Astrocyte of the cerebellum (primary cell): ENCODE measurements around the gene EXOSC7.
A peak's percentile ranks its signal among the peaks of the same experiment; 100 is the strongest.

Source experiments
- DNase-seq: peaks from one replicate; pipeline ENCODE4 v3.0.0-alpha.2; 2011; ENCODE audit warnings: low read depth
- H3K4me3 ChIP-seq: 2 replicates; pipeline ENCODE4 v1.5.1; 2011; ENCODE audit warnings: mild to moderate bottlenecking, low read depth, low read length, moderate library complexity
- CTCF ChIP-seq: IDR thresholded peaks from 2 replicates; pipeline ENCODE4 v1.5.1; 2012; ENCODE audit warnings: low read length, low read depth, moderate library complexity, mild to moderate bottlenecking; ENCODE audit errors: missing control alignments
- in situ Hi-C: cut with HindIII; loops from 2 replicates; pipeline ENCODE4 v1.10.0; 2017; ENCODE audit warnings: low sequenced_read_pairs

Gene EXOSC7

GRCh38 chr3:45003859-45004258 is 27.8 kb downstream of the EXOSC7 start:
- TF ChIP-seq CTCF = no peak
- in situ Hi-C loops = no loop called here
- H3K4me3 ChIP-seq = no peak overlapping the region
- DNase-seq = no peak

- no peak overlapping the region for H3K4me3 ChIP-seq
Observed at GRCh38 chr3:45007091-45007490, 31.0 kb downstream of the EXOSC7 start.

GRCh38 chr3:45008117-45008516 is 32.1 kb downstream of the EXOSC7 start:
- no peak for DNase-seq
- in situ Hi-C loops = no loop called here
- TF ChIP-seq CTCF = no peak
- no peak overlapping the region for H3K4me3 ChIP-seq

More at GRCh38 chr3:45007091-45007490, 31.0 kb downstream of the EXOSC7 start:
- in situ Hi-C loops = no loop called here
- no peak for TF ChIP-seq CTCF
- no peak for DNase-seq

- DNase-seq = no peak
- TF ChIP-seq CTCF = no peak
- H3K4me3 ChIP-seq = no peak overlapping the region
- in situ Hi-C loops = no loop called here
Observed at GRCh38 chr3:45009868-45010267, 33.8 kb downstream of the EXOSC7 start.

GRCh38 chr3:45010811-45011333 is 34.8 kb downstream of the EXOSC7 start:
- DNase-seq = no peak

GRCh38 chr3:45011756-45012508 is 35.9 kb downstream of the EXOSC7 start:
- TF ChIP-seq CTCF = no peak
- in situ Hi-C loops = no loop called here
- no peak overlapping the region for H3K4me3 ChIP-seq
- DNase-seq = peak; percentile 81

More at GRCh38 chr3:45010811-45011333, 34.8 kb downstream of the EXOSC7 start:
- no peak overlapping the region for H3K4me3 ChIP-seq
- in situ Hi-C loops = no loop called here
- no peak for TF ChIP-seq CTCF
